NT2/D1 (cell line): ENCODE data around the gene PPP2R3B.

ENCODE experiments used
- SUZ12 ChIP-seq: IDR thresholded peaks from 2 replicates; pipeline ENCODE4 v1.6.1; 2011; ENCODE audit not compliant: insufficient read length, insufficient read depth; ENCODE audit errors: extremely low read depth
- YY1 ChIP-seq: IDR thresholded peaks from 2 replicates; pipeline ENCODE4 v1.6.1; 2011; ENCODE audit not compliant: insufficient read length, insufficient read depth
- ZNF274 ChIP-seq: IDR thresholded peaks from 2 replicates; pipeline ENCODE4 v1.6.1; 2011; ENCODE audit warnings: mild to moderate bottlenecking, low read depth, low read length

DNA sequence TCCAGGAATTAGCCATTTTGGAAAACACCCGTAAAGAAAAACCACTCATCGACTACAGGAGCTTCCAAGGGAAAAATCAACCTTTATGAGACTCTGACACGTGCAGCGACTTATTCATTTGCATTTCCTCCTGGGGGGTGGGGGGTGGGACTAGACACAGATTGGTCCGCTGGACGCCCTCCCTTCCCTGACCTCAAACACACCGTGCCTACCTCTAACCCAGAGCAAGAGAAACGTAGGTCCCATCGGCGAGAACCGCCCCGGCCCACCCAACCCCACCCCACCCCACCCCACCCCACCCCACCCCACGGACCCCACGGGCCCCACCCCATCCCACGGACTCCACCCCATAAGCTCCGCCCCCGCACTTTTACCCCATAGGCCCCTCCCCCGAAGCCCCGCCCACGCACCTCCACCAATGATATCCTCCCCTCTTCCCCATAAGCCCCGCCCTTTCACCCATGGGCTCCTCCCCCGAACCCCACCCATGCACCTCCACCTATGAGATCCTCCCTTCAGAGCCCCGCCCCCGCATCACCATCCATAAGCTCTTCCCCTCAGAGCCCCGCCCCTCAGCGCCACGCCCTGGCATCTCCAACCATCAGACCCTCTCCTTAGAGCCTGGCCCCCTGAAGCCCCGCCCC lies 69.2 kb downstream of the PPP2R3B start:
- no peak for TF ChIP-seq YY1
- TF ChIP-seq ZNF274 = no peak
- TF ChIP-seq SUZ12 = no peak
